ENCODE data around the gene ATP6V0B. TPM values are rescaled to one million over a fixed set of nuclear protein-coding genes. Genes with fewer than 3 reads are reported as not detected.
A peak's percentile ranks its signal among the peaks of the same experiment; 100 is the strongest.

ATP6V0B gene
- total RNA-seq, 2 experiments from 2014 or later = 90.4 to 94.2 TPM

DNA sequence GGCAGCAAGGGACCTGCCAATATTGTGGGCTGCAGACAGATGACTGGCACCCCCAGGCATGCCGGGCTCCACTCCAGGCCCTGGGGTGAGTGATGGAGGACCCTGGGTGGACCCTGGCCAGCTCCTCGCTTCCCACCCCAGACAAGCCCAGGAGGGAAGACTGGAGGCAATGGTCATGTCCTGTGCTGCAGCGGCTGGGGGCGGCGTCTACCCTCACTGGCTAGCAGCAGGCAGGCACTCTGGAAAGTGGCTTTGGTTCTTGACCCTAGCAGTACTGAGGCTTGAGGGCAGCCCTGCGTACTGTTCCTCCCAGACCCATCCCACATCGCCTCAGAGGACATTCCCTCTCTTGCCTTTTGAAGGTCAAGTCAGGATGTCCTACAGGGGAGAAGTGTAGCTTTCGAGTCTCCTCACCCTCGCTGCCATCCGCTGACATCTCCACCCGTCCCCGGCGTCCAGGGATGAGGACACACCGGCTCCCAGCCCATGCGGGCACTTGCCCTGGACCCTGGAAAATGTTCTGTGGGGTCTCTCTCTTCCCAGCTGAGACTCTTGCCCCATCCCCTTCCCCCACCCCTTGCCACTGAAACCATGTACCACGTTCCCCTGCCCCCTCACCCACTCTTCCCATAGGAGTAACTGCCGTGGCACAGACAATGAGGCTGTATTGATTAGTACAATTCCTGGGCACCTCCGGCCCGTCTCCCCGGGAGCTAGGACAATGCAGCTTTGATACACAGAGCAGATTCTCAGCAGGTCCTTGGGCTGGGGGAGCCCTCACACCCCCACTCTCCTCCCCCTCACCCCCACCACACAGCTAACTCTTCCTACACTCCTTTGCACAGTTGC, 41.5 kb downstream of the ATP6V0B start:
- ATAC-seq (ENCODE audit: low read depth) (no peak), DNase-seq (no peak)
- Mint-ChIP-seq H3K36me3 (no peaks in the 10 kb centered on the region), H3K27me3 (peaks cover 3% of the 10 kb centered on the region), H3K27ac (no peak overlapping the region), H3K4me3 (no peak overlapping the region), H3K9me3 (no peaks in the 10 kb centered on the region), H3K4me1 (peaks cover 10% of the 10 kb centered on the region)
- POLR2A ChIA-PET = no interaction called here

DNA sequence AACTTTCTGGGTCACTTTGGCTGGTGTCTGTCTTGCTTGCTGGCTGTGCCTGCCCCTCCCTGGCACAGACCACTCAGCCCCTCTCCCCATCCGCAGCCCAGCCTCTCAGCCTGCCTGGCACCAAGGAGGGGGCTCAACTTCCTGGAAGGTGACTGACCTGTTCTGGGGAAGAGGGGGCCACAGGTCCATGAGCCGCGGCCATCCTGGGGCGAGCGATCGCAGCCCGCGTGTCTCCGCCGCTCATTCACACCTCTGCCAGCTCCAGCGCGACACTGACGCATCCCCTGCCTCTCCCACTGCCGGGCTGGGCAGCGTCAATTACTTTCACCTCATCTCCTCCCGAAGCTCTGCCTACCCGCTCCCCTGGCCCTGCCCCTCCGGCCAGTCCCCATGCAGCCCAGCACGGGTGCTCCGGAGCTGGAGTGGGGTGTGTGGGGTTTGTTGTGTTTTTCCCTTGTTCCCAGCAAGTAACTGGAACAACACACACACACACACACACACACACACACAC, 42.2 kb downstream of the ATP6V0B start:
- Mint-ChIP-seq H3K36me3 (no peaks in the 10 kb centered on the region), H3K4me3 (no peak overlapping the region), H3K9me3 (no peaks in the 10 kb centered on the region), H3K27me3 (peaks cover 3% of the 10 kb centered on the region), H3K27ac (no peak overlapping the region), H3K4me1 (peaks cover 10% of the 10 kb centered on the region)
- DNase-seq (no peak), ATAC-seq (ENCODE audit: low read depth) (no peak)
- POLR2A ChIA-PET = no interaction called here

DNA sequence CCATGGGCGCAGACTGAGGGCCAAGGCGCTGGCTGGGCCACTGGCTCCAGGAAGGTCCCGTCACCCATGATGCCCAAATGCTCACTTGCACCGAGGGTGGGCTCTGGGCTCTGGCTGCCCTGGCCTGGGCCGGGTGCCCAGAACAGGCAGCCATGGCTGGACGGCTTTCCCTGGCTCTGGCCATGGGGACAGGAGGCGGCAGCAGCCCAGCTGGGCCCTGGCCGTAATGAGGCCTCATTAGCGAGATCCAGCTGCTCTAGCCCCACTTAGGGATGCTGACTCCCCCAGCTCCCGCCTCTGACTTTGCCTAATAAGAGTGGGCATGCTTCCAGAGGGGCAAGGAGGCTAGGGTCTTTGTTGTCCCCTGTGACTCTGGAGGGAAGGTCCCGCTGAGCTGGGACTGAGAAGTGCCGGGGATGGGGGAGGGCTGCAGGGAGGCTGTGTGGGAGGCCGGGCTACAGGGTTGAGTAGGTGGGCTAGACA, 44.7 kb downstream of the ATP6V0B start:
- no peak for ATAC-seq (ENCODE audit: low read depth)
- DNase-seq = no peak
- POLR2A ChIA-PET = no interaction called here
- Mint-ChIP-seq H3K27me3 (peaks cover under 1% of the 10 kb centered on the region), H3K36me3 (no peaks in the 10 kb centered on the region), H3K4me3 (no peak overlapping the region), H3K9me3 (no peaks in the 10 kb centered on the region), H3K4me1 (no peaks in the 10 kb centered on the region), H3K27ac (no peak overlapping the region)

DNA sequence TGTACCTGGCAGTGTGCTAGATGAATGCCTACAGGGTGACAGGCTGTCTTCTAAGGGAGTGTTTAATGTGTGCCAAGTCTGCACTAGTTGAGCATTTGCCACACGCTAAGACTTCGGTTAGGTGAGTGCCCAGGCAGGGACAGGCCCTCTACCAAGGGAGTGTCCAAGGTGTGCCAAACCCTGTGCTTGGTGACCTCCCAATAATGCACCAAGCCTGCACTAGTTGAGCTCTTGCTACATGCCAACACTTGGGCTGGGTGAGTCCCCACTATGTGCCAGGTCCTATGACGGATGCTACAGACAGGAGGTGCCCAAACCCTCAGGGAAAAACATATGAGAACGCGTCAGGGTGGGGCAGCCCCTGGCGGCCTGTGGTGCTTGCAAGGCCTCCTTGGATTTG, 45.7 kb downstream of the ATP6V0B start:
- Mint-ChIP-seq H3K27me3 (no peaks in the 10 kb centered on the region), H3K9me3 (no peaks in the 10 kb centered on the region), H3K4me1 (no peaks in the 10 kb centered on the region), H3K4me3 (no peak overlapping the region), H3K36me3 (no peaks in the 10 kb centered on the region), H3K27ac (no peak overlapping the region)
- no peak for DNase-seq
- ATAC-seq (ENCODE audit: low read depth) = no peak
- POLR2A ChIA-PET = interaction anchor here (1.4 kb wide), 1 partner anchor 10 kb away, joined by 5 read pairs; the partner anchor contains the start of gene SLC6A9

DNA sequence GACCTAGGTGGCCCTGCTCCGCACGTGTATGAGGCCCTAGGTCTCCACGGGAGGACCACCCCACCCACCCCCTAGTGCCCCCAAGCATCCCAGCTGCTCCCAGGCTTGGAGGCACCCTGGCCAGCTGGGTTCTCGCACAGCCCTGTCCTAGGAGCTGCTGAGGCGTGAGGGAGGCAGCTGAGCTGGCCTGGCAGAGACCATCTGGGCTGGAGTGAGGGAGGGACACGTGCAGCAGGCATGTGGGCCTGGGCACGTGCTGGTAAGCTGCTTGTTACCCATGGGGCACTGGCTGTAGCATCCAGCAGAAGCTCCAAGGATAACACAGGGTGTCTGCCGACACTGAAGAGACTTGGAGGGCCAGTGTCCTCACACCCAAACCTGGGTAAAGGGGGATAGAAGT, 46.4 kb downstream of the ATP6V0B start:
- DNase-seq (no peak), ATAC-seq (ENCODE audit: low read depth) (no peak)
- no peaks in the 10 kb centered on the region for H3K36me3 Mint-ChIP-seq
- POLR2A ChIA-PET = interaction anchor here (1.4 kb wide), 1 partner anchor 10 kb away, joined by 5 read pairs; the partner anchor contains the start of gene SLC6A9
- H3K4me3 Mint-ChIP-seq = no peak overlapping the region
- H3K27me3 Mint-ChIP-seq = no peaks in the 10 kb centered on the region
- H3K9me3 Mint-ChIP-seq = no peaks in the 10 kb centered on the region
- no peak overlapping the region for H3K27ac Mint-ChIP-seq
- H3K4me1 Mint-ChIP-seq = no peaks in the 10 kb centered on the region

DNA sequence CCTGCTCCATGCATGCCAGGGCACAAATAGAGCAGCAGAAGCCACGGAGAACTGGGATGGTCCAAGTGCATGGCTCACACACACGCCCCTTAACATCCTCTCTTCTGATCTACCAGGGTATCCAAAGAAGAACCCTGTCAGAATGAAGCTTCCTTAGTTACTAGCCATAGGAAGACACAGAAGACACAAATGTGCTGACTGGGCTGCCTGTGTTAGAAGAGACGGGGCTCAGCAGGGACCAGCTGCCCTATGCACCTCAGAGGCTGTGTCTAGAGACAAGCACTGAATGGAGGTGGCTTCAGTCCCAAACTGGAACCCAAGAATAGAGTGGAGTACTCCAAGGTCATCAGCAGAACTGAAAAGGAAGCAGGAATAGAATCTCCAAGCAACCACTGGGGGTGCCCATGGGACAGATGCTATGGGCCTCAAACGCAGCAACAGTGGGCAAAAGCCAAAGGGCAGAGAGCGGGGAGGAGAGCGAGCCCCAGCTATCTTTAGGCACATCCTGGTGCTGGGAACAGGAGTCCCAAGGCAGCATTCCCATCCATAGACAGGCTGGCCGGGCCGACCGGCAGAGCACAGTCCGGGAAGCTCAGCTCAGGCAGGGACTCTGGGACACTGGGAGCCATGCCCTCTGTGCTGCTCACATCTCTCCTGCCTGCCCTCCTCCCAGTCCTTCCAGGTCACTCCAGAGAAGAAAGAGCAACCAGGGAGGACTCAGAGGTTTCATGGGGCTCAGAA, 47.0 kb downstream of the ATP6V0B start:
- no peak for ATAC-seq (ENCODE audit: low read depth)
- no peak overlapping the region for H3K27ac Mint-ChIP-seq
- POLR2A ChIA-PET = interaction anchor here (1.4 kb wide), 1 partner anchor 9 kb away, joined by 5 read pairs; the partner anchor contains the start of gene SLC6A9
- no peaks in the 10 kb centered on the region for H3K9me3 Mint-ChIP-seq
- H3K4me3 Mint-ChIP-seq = no peak overlapping the region
- no peaks in the 10 kb centered on the region for H3K4me1 Mint-ChIP-seq
- no peaks in the 10 kb centered on the region for H3K36me3 Mint-ChIP-seq
- DNase-seq = no peak
- no peaks in the 10 kb centered on the region for H3K27me3 Mint-ChIP-seq

DNA sequence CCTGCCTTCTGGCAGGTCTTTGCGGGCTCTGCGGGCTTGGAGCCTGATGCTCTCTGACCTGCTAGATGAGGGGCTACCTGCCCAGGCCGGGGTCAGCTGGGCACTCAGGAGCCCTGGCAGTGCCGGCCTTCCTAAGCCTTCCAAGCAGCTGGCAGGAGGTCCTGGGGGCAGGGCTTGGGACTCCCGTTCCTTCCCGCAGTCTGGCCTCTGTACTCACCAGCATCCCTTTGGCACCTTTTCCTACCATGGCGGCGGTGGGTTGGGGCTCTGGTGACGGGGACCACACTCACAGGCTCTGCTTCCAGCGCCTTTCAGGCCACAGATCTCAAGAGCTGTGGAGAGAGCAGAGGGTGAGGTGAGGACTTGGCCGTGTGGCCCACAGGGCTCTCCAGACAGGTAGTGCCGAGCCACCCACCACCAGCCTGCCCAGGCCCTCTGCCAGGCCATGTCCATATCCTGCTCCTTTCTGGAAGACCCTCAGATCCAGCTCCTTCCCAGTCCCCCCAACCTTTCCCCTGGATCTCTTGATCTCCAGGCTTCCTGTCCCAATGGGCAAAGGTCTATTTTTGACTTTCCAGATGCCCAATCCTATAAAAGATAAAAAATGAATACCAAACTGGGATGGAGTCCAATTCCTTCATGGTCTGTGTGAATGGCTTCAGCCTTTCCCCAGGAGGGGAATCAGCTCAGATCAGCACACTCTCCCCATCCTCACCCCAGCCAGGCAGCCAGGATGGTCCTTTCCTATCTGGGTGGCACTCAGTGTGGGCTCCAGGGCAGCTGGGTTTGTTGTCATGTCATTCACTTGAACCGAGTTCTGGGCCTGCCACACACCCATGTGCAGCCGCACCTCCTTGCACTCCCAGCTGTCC, 49.5 kb downstream of the ATP6V0B start:
- POLR2A ChIA-PET = no interaction called here
- H3K9me3 Mint-ChIP-seq = no peaks in the 10 kb centered on the region
- no peak overlapping the region for H3K4me3 Mint-ChIP-seq
- H3K27me3 Mint-ChIP-seq = no peaks in the 10 kb centered on the region
- H3K27ac Mint-ChIP-seq = no peak overlapping the region
- peaks cover 5% of the 10 kb centered on the region for H3K4me1 Mint-ChIP-seq
- ATAC-seq (ENCODE audit: low read depth) (no peak), DNase-seq (no peak)
- H3K36me3 Mint-ChIP-seq = no peaks in the 10 kb centered on the region

DNA sequence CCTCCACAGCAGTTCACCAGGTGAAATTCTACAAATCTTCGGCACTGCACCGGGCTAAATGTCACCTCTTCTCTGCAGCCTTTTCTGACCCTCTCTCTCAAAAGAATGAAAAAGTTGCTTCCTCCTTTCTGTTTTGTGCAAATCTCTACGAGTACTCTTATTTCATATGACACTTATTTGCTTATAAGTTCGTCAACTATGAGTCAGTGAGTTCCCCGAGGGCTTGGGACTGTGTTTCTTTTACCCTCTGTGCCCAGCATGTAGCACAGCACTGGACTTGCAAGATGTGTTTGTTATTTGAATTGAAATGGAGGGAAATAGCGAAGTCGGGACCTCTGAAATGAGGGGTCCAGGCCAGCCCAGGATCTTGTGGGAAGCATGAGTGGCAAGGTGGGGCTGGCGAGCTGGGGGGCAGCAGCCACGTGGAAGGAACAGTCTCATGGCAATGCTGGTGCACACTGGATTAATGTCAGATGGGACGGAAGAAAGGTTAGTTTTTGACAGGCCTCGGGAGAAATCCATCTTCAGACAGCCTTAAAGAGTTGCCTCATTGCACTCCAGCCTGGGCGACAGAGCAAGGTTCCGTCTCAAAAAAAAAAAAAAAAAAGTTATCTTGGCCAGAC, 50.3 kb downstream of the ATP6V0B start:
- ATAC-seq (ENCODE audit: low read depth) (no peak), DNase-seq (no peak)
- POLR2A ChIA-PET = no interaction called here
- no peaks in the 10 kb centered on the region for H3K9me3 Mint-ChIP-seq
- H3K4me1 Mint-ChIP-seq = peaks cover 9% of the 10 kb centered on the region
- no peak overlapping the region for H3K4me3 Mint-ChIP-seq
- no peak overlapping the region for H3K27ac Mint-ChIP-seq
- no peaks in the 10 kb centered on the region for H3K36me3 Mint-ChIP-seq
- H3K27me3 Mint-ChIP-seq = no peaks in the 10 kb centered on the region

DNA sequence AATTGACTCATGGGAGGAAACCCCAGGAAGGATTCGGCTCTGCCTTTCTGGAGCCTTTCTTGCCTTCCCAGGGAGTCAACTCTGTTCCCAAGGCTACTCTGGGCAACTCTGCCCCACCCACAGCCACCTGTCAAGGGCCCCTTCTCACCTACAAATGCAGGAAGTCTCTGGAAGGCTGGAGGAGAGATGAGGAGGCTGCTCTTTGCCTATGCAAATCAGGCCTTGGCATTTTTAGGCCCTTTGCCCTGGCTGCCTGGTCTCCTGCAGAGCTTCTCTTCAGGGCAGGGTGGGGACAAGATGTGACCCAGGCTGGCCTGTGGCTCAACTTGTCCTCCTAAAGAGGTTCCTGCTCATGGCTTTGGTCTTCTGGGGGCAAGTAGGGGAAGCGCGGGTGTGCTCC, 51.1 kb downstream of the ATP6V0B start:
- Mint-ChIP-seq H3K4me1 (peaks cover 9% of the 10 kb centered on the region), H3K27me3 (no peaks in the 10 kb centered on the region)

DNA sequence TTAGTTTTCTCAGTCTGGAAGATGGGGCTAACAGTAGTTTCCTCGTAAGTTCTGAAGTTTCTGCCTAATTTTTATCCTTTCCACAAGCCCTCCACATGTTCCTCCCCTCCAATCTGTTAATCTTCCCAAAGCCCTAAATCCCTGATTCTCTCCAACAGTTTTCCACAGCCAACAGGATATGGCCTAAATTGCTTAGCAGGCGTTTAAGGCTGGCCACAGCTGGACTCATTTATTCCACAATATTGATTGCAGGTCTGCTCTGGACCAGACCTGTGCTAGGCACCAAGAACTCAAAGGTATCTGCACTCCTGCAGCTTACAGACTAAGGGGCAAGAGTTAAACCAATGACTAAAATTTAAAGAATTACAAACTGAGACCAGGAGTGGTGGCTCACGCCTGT, 52.6 kb downstream of the ATP6V0B start:
- Mint-ChIP-seq H3K4me1 (peaks cover 12% of the 10 kb centered on the region), H3K36me3 (no peaks in the 10 kb centered on the region), H3K27me3 (no peaks in the 10 kb centered on the region), H3K4me3 (no peak overlapping the region), H3K9me3 (no peaks in the 10 kb centered on the region), H3K27ac (peak overlapping the region; percentile 28)
- no peak for DNase-seq
- POLR2A ChIA-PET = no interaction called here
- no peak for ATAC-seq (ENCODE audit: low read depth)

More for the DNA sequence above, 51.1 kb downstream of the ATP6V0B start:
- no peak for DNase-seq
- no peak overlapping the region for H3K4me3 Mint-ChIP-seq
- no peak for ATAC-seq (ENCODE audit: low read depth)
- H3K36me3 Mint-ChIP-seq = no peaks in the 10 kb centered on the region
- H3K27ac Mint-ChIP-seq = no peak overlapping the region
- POLR2A ChIA-PET = no interaction called here
- no peaks in the 10 kb centered on the region for H3K9me3 Mint-ChIP-seq

Measured in activated naive CD8-positive, alpha-beta T cell treated with anti-CD3 and anti-CD28 coated beads, Interleukin-2, amount 10 ng/mL, durations not matched to agents 7 days and 5 days (primary cell).